Heart right ventricle (tissue), 16 donors: Measurements from ENCODE around the gene PHF19. TPM values are rescaled to one million over a fixed set of nuclear protein-coding genes. Genes with fewer than 3 reads are reported as not detected.
A peak's percentile ranks its signal among the peaks of the same experiment; 100 is the strongest.

ENCODE experiments used
- ATAC-seq, 8 donors: fragments of 200-7000 bp; cut with Tn5 transposase; one replicate each; pipeline ENCODE4 v1.9.1; 2020; ENCODE audit warnings: mild to moderate bottlenecking in 8 of 8, moderate library complexity in 8 of 8, moderate number of reproducible peaks in 1 of 8
- DNase-seq, 2 donors: peaks; one replicate each; pipeline ENCODE4 v3.0.0-alpha.2; 2020
- H3K27ac ChIP-seq, 10 donors: fragments of 200-600 bp; sonication (generic) in 2 of 10; one replicate each; pipeline versions ENCODE4 v1.5.0 to v1.8.0; 2020 to 2022; ENCODE audit warnings: mild to moderate bottlenecking in 3 of 10
- H3K27me3 ChIP-seq, 7 donors: fragments of 200-600 bp; one replicate each; pipeline ENCODE4 v1.8.0; 2021 to 2022; ENCODE audit warnings: mild to moderate bottlenecking in 2 of 7
- H3K36me3 ChIP-seq, 9 donors: fragments of 200-600 bp; sonication (generic) in 1 of 9; one replicate each; pipeline versions ENCODE4 v1.5.0 to v1.8.0; 2020 to 2022; ENCODE audit warnings: mild to moderate bottlenecking in 2 of 9
- H3K4me1 ChIP-seq, 9 donors: fragments of 200-600 bp; sonication (generic) in 1 of 9; one replicate each; pipeline versions ENCODE4 v1.5.0 to v1.8.0; 2020 to 2022; ENCODE audit warnings: mild to moderate bottlenecking in 4 of 9
- H3K4me3 ChIP-seq, 10 donors: fragments of 200-600 bp; sonication (generic) in 2 of 10; one replicate each; pipeline versions ENCODE4 v1.5.0 to v1.8.0; 2020 to 2022; ENCODE audit warnings: mild to moderate bottlenecking in 7 of 10, moderate library complexity in 2 of 10
- H3K9me3 ChIP-seq, 11 donors: fragments of 200-600 bp in 10 of 11; sonication (generic) in 2 of 11; one replicate each; pipeline versions ENCODE4 v1.5.0 to v1.8.0; 2013 to 2022; ENCODE audit warnings: mild to moderate bottlenecking in 2 of 11, control low read depth in 1 of 11, moderate library complexity in 1 of 11
- WGBS, 2 donors: extraction: QIAGEN DNeasy Blood & Tissue Kit; methylation state at CpG; one replicate each; pipeline ENCODE4 v1.1.7; 2013; ENCODE audit warnings: inconsistent platforms in 1 of 2; 5-methylcytosine and 5-hydroxymethylcytosine counted together
- intact Hi-C, 10 donors: fragments of 100-400 bp; cut with DNase I; formaldehyde crosslinking; loops; one replicate each; pipeline versions ENCODE4 v1.11.1 to v1.14.2; 2022
- polyA plus RNA-seq, 2 donors: library from polyadenylated mRNA; stranded (reverse); fragments of 200-250 nt; gene quantifications; one replicate each; pipeline ENCODE4 v1.2.3, GENCODE V29; 2013
- total RNA-seq, 10 donors: library from RNA; stranded (reverse); fragmentation: NEBNext Ultra II Directional in 3 of 10; extraction: Animal tissue kit (Norgen Biotek cat#: 25700) in 3 of 10; gene quantifications; one replicate each; pipeline versions ENCODE4 v1.2.1 to v1.2.4, GENCODE V29; 2021 to 2023
- TF ChIP-seq, protein P1 (sequence below), 9 donors: fragments of 200-600 bp; sonication (generic) in 2 of 9; IDR thresholded peaks; one replicate each; pipeline versions ENCODE4 v1.5.0 to v1.8.0; 2021 to 2022; ENCODE audit warnings: antibody characterized with exemption in 9 of 9, mild to moderate bottlenecking in 5 of 9, moderate library complexity in 1 of 9
- donor health status: Arrhythmogenic right ventricular cardiomyopathy.
- donor health status: ischemic (EF 13 %, LVEDD 7.1; RV severe dilation, severe dysfunction).
- donor health status: healthy with polysubstance abuse.
- donor health status: DM: no; HTN: yes; CAD: no.
- donor health status: DM: no; HTN: no; CAD: no.
- donor health status: ischemic (EF 25% LVEDD 6.9; RV normal size, moderate dysfunction).
- donor health status: ischemic (EF 25% LVEDD 5.7; RV mildly dilated, moderate dysfunction).
- donor health status: healthy.
- donor health status: DM: yes; HTN: yes; CAD: no.
- donor health status: Ischemic cardiomyopathy.
- donor health status: ischemic (EF 35%, LVEDD 5.7; RV mildly dilated, moderate dysfunction).
- donor health status: nonischemic (EF 11% LVEDD 7.7; RV severe dilation, severe dysfunction).
- donor health status: DM: yes; HTN: yes; CAD: no.
- donor health status: PGD.
- donor health status: ischemic (EF 29% LVEDD 5.4; RV normal size, mild dysfunction).
- donor health status: nonischemic (EF 23%, LVEDD 6.1; RV moderate dilation, normal function).

The PHF19 gene
- total and polyA plus RNA-seq, 12 donors, result 9.2 to 24.0 (median 12.8) TPM

DNA sequence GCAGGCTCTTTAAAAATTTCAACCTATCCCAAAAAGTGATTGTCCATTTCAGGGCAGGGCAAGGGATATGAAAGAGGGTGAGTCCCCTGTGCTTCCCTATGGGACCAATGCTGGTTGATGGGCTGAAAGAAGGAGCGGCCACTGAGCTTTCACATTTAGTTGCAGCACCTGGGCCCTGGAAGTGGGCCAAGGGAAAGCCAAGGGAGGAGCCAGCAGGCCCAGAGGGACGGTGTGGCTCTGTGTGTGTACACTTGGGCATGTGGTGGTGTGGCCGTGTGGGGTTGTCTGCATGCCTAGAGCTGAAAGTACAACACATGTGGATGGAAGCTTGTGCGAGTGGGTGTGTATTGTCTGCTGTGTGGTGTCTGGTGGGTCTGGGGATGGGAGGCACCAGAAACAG is 20.3 kb downstream of the PHF19 start:
- Histone ChIP-seq H3K4me3 (no peak overlapping the region), H3K9me3 (no peaks in the 10 kb centered on the region), H3K4me1 (peaks cover 0 to 17% (median 6%) of the 10 kb centered on the region in 9 donors), H3K36me3 (peaks cover 0 to 89% (median 14%) of the 10 kb centered on the region in 9 donors), H3K27ac (no peak overlapping the region), H3K27me3 (no peaks in the 10 kb centered on the region)
- 79 to 81% methylated on average over 4 of the region's 4 CpGs for WGBS, 2 donors
- ATAC-seq, result peak in 1 of 8 donors; percentile 28
- TF ChIP-seq, protein P1, sequence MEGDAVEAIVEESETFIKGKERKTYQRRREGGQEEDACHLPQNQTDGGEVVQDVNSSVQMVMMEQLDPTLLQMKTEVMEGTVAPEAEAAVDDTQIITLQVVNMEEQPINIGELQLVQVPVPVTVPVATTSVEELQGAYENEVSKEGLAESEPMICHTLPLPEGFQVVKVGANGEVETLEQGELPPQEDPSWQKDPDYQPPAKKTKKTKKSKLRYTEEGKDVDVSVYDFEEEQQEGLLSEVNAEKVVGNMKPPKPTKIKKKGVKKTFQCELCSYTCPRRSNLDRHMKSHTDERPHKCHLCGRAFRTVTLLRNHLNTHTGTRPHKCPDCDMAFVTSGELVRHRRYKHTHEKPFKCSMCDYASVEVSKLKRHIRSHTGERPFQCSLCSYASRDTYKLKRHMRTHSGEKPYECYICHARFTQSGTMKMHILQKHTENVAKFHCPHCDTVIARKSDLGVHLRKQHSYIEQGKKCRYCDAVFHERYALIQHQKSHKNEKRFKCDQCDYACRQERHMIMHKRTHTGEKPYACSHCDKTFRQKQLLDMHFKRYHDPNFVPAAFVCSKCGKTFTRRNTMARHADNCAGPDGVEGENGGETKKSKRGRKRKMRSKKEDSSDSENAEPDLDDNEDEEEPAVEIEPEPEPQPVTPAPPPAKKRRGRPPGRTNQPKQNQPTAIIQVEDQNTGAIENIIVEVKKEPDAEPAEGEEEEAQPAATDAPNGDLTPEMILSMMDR (IDR thresholded peaks at IDR 0.05), result no peak
- no peak for DNase-seq
- intact Hi-C loops, result no loop called here

DNA sequence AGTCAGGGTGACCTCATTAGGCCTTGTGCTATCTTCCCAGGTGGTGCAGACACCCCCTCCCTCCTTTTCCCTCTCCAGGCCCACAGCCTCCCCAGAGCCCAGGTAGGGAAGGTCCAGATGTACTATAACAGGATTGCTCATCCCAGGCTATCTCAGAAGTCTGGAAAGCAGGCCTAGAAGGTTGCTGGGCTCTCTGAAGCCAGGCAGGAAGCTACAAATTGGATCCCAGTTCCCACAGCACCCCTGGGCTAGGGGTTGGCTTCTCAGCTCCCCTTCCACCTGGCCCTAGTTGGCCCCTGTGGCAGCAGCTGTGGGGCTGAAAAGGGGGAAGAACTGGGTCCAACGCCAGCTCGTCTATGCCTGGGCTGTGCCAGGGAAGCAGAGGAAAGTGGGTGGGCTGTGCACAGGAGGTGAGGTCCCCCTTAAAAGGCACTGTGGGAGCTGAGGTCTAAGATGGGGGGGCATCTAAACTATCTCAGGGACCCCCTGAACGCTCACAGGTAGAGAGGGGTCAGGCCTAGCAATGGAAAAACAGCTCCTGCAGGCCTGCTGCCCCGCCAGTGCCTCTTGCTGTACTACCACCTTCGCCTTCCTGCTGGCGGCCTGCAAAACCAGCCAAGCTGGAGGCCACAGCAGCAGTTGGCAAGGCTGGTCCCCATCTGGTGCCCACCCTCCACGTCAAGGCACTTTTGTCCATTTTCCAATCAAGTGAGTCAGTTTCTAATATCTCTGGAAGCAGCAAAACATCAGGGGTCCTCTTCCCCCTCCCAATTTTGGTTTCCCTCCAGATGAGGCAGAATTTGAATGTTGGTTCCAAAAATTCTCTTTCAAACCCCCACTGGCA is 20.9 kb downstream of the PHF19 start:
- peak in 1 of 8 donors; percentile 23 for ATAC-seq
- no peak overlapping the region for H3K4me3 ChIP-seq
- peaks cover 0 to 17% (median 6%) of the 10 kb centered on the region in 9 donors for H3K4me1 ChIP-seq
- intact Hi-C loops, result no loop called here
- TF ChIP-seq, protein P1 (IDR thresholded peaks at IDR 0.05), result no peak
- H3K9me3 ChIP-seq, result no peaks in the 10 kb centered on the region
- 87 to 90% methylated on average over 7 of the region's 7 CpGs for whole genome bisulfite sequencing, 2 donors
- peaks cover 0 to 89% (median 18%) of the 10 kb centered on the region in 9 donors for H3K36me3 ChIP-seq
- no peaks in the 10 kb centered on the region for H3K27me3 ChIP-seq
- no peak overlapping the region for H3K27ac ChIP-seq
- no peak for DNase-seq

DNA sequence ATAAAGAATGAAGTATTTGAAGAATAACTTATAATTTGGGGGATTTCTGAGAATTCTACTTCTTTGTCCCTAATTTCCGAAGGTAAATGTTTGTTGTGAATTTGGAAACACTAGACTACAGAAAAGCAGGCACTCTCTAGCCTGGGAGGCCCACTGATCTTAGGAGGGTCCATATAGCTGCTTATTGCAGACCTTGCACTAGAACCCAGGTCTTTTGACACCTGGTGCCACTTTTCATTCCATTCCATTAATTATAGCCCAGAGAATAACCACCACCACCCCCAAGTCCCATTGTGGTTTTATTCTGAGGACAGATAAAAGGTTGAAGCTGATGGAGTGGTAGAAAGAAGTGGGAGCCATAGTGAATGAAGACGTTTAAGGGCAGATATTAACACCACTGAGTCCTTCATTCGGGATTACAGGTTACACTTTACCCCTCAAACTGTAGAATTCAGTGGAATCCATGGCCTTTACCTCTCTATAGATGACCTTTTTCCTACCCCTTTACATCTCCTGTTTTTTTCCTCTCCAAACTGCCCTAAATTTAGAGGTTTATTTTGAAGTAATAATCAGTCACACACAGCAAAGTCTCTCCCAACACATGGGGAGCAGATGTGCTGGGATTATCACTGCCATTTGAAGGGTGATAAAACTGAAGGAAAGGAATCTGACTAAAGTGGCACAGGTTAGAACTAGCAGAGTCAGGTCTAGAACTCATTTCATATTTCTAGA is 22.2 kb downstream of the PHF19 start:
- ATAC-seq (no peak), DNase-seq (no peak)
- peaks cover 0 to 82% (median 18%) of the 10 kb centered on the region in 9 donors for H3K36me3 ChIP-seq
- H3K4me1 ChIP-seq, result peaks cover 0 to 17% (median 6%) of the 10 kb centered on the region in 9 donors
- 87% methylated on average over 3 of the region's 3 CpGs for WGBS, 2 donors
- no peak overlapping the region for H3K27ac ChIP-seq
- TF ChIP-seq, protein P1 (IDR thresholded peaks at IDR 0.05), result no peak
- no peaks in the 10 kb centered on the region for H3K9me3 ChIP-seq
- no peaks in the 10 kb centered on the region for H3K27me3 ChIP-seq
- no peak overlapping the region for H3K4me3 ChIP-seq
- intact Hi-C loops, result no loop called here

DNA sequence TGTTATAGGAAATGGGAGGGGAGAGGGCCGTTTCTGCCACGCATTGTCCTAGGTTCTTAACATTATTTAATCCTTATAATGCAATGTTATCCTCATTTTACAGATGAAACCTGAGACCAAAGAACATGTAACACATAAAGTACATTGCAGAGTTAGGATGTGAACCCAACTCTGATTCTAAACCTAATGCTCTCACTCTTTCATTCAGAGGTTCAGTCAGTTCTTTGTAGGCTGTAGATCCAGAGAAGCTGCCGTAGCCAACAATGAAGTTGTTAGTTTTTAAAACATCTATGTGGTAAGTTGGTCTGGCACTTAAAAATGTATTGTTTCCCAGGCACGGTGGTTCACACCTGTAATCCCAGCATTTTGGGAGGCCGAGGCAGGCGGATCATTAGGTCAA is 23.8 kb downstream of the PHF19 start:
- peaks cover 0 to 69% (median 11%) of the 10 kb centered on the region in 9 donors for H3K36me3 ChIP-seq
- peaks cover 0 to 17% (median 6%) of the 10 kb centered on the region in 9 donors for H3K4me1 ChIP-seq
- intact Hi-C loops, result no loop called here
- no peaks in the 10 kb centered on the region for H3K27me3 ChIP-seq
- WGBS, 2 donors, result 87% methylated on average over 6 of the region's 6 CpGs
- TF ChIP-seq, protein P1 (IDR thresholded peaks at IDR 0.05), result no peak
- DNase-seq (no peak), ATAC-seq (no peak)
- H3K9me3 ChIP-seq, result no peaks in the 10 kb centered on the region
- no peak overlapping the region for H3K4me3 ChIP-seq
- no peak overlapping the region for H3K27ac ChIP-seq
